ENCODE measurements around the gene RECK.
"Not testable (repeated sequence)": the region's sequence is repeated elsewhere in the genome, so short reads cannot be mapped to it uniquely, and the experiment has no call there.

RECK gene

GRCh38 chr9:36078051-36078450 lies 41.3 kb downstream of the RECK start:
- H3K36me3 ChIP-seq (ENCODE audit: control insufficient read depth, insufficient read depth, low read length, severe bottlenecking) = peaks cover 50% of the 10 kb centered on the region
- DNase-seq (ENCODE audit: low read depth) = no peak
- no peak overlapping the region for H3K9ac ChIP-seq (ENCODE audit: low read length)
- no peaks in the 10 kb centered on the region for H3K27me3 ChIP-seq (replicated peaks; ENCODE audit: control insufficient read depth, insufficient read depth, low read length)
- H3K4me1 ChIP-seq (ENCODE audit: control insufficient read depth, insufficient read depth, low read length) = peaks cover 44% of the 10 kb centered on the region
- no peak overlapping the region for H3K4me3 ChIP-seq (ENCODE audit: low read length)
- no peaks in the 10 kb centered on the region for H3K9me3 ChIP-seq (ENCODE audit: control insufficient read depth, low read length)

- Histone ChIP-seq H3K4me3 (ENCODE audit: low read length) (no peak overlapping the region), H3K27me3 (replicated peaks; ENCODE audit: control insufficient read depth, insufficient read depth, low read length) (no peaks in the 10 kb centered on the region), H3K9ac (ENCODE audit: low read length) (no peak overlapping the region), H3K36me3 (ENCODE audit: control insufficient read depth, insufficient read depth, low read length, severe bottlenecking) (peaks cover 51% of the 10 kb centered on the region), H3K4me1 (ENCODE audit: control insufficient read depth, insufficient read depth, low read length) (peaks cover 21% of the 10 kb centered on the region), H3K9me3 (ENCODE audit: control insufficient read depth, low read length) (no peaks in the 10 kb centered on the region)
- no peak for DNase-seq (ENCODE audit: low read depth)
Observed at GRCh38 chr9:36080519-36080918, 43.8 kb downstream of the RECK start.

- H3K9ac ChIP-seq (ENCODE audit: low read length) = no peak overlapping the region
- DNase-seq (ENCODE audit: low read depth) = no peak
- no peaks in the 10 kb centered on the region for H3K27me3 ChIP-seq (replicated peaks; ENCODE audit: control insufficient read depth, insufficient read depth, low read length)
- H3K4me1 ChIP-seq (ENCODE audit: control insufficient read depth, insufficient read depth, low read length) = peaks cover 17% of the 10 kb centered on the region
- H3K9me3 ChIP-seq (ENCODE audit: control insufficient read depth, low read length) = no peaks in the 10 kb centered on the region
- H3K4me3 ChIP-seq (ENCODE audit: low read length) = no peak overlapping the region
- peaks cover 64% of the 10 kb centered on the region for H3K36me3 ChIP-seq (ENCODE audit: control insufficient read depth, insufficient read depth, low read length, severe bottlenecking)
Observed at GRCh38 chr9:36082931-36083330, 46.2 kb downstream of the RECK start.

GRCh38 chr9:36086442-36086841 lies 49.7 kb downstream of the RECK start:
- DNase-seq (ENCODE audit: low read depth) = no peak
- peaks cover 16% of the 10 kb centered on the region for H3K4me1 ChIP-seq (ENCODE audit: control insufficient read depth, insufficient read depth, low read length)
- no peak overlapping the region for H3K9ac ChIP-seq (ENCODE audit: low read length)
- no peaks in the 10 kb centered on the region for H3K27me3 ChIP-seq (replicated peaks; ENCODE audit: control insufficient read depth, insufficient read depth, low read length)
- no peak overlapping the region for H3K4me3 ChIP-seq (ENCODE audit: low read length)
- H3K9me3 ChIP-seq (ENCODE audit: control insufficient read depth, low read length) = no peaks in the 10 kb centered on the region
- H3K36me3 ChIP-seq (ENCODE audit: control insufficient read depth, insufficient read depth, low read length, severe bottlenecking) = peaks cover 51% of the 10 kb centered on the region

- H3K9me3 ChIP-seq (ENCODE audit: control insufficient read depth, low read length); DNase-seq (ENCODE audit: low read depth); H3K9ac ChIP-seq (ENCODE audit: low read length); H3K27me3 ChIP-seq (replicated peaks; ENCODE audit: control insufficient read depth, insufficient read depth, low read length); H3K4me3 ChIP-seq (ENCODE audit: low read length): not testable (repeated sequence)
- Histone ChIP-seq H3K4me1 (ENCODE audit: control insufficient read depth, insufficient read depth, low read length) (peaks cover 23% of the 10 kb centered on the region), H3K36me3 (ENCODE audit: control insufficient read depth, insufficient read depth, low read length, severe bottlenecking) (peaks cover 48% of the 10 kb centered on the region)
Observed at GRCh38 chr9:36087054-36087453, 50.3 kb downstream of the RECK start.

- peaks cover 39% of the 10 kb centered on the region for H3K36me3 ChIP-seq (ENCODE audit: control insufficient read depth, insufficient read depth, low read length, severe bottlenecking)
- H3K4me3 ChIP-seq (ENCODE audit: low read length) = no peak overlapping the region
- H3K9me3 ChIP-seq (ENCODE audit: control insufficient read depth, low read length) = no peaks in the 10 kb centered on the region
- no peaks in the 10 kb centered on the region for H3K27me3 ChIP-seq (replicated peaks; ENCODE audit: control insufficient read depth, insufficient read depth, low read length)
- no peak overlapping the region for H3K9ac ChIP-seq (ENCODE audit: low read length)
- H3K4me1 ChIP-seq (ENCODE audit: control insufficient read depth, insufficient read depth, low read length) = peaks cover 32% of the 10 kb centered on the region
- DNase-seq (ENCODE audit: low read depth) = no peak
Observed at GRCh38 chr9:36088020-36088419, 51.3 kb downstream of the RECK start.

GRCh38 chr9:36091026-36091953 lies 54.6 kb downstream of the RECK start:
- H3K4me3 ChIP-seq (ENCODE audit: low read length) = no peak overlapping the region
- H3K9me3 ChIP-seq (ENCODE audit: control insufficient read depth, low read length) = no peaks in the 10 kb centered on the region
- H3K27me3 ChIP-seq (replicated peaks; ENCODE audit: control insufficient read depth, insufficient read depth, low read length) = no peaks in the 10 kb centered on the region
- peaks cover 40% of the 10 kb centered on the region for H3K4me1 ChIP-seq (ENCODE audit: control insufficient read depth, insufficient read depth, low read length)
- H3K36me3 ChIP-seq (ENCODE audit: control insufficient read depth, insufficient read depth, low read length, severe bottlenecking) = peaks cover 27% of the 10 kb centered on the region
- peak; percentile 62 for DNase-seq (ENCODE audit: low read depth)
- H3K9ac ChIP-seq (ENCODE audit: low read length) = peak overlapping the region; percentile 36

- no peaks in the 10 kb centered on the region for H3K9me3 ChIP-seq (ENCODE audit: control insufficient read depth, low read length)
- peaks cover 40% of the 10 kb centered on the region for H3K4me1 ChIP-seq (ENCODE audit: control insufficient read depth, insufficient read depth, low read length)
- no peak overlapping the region for H3K4me3 ChIP-seq (ENCODE audit: low read length)
- peaks cover 20% of the 10 kb centered on the region for H3K36me3 ChIP-seq (ENCODE audit: control insufficient read depth, insufficient read depth, low read length, severe bottlenecking)
- H3K27me3 ChIP-seq (replicated peaks; ENCODE audit: control insufficient read depth, insufficient read depth, low read length) = no peaks in the 10 kb centered on the region
- no peak for DNase-seq (ENCODE audit: low read depth)
- peak overlapping the region; percentile 36 for H3K9ac ChIP-seq (ENCODE audit: low read length)
Observed at GRCh38 chr9:36092014-36092413, 55.3 kb downstream of the RECK start.

GRCh38 chr9:36092509-36093215 lies 55.9 kb downstream of the RECK start:
- DNase-seq (ENCODE audit: low read depth) = no peak
- Histone ChIP-seq H3K9me3 (ENCODE audit: control insufficient read depth, low read length) (no peaks in the 10 kb centered on the region), H3K4me1 (ENCODE audit: control insufficient read depth, insufficient read depth, low read length) (peaks cover 43% of the 10 kb centered on the region), H3K9ac (ENCODE audit: low read length) (peak overlapping the region; percentile 11), H3K27me3 (replicated peaks; ENCODE audit: control insufficient read depth, insufficient read depth, low read length) (no peaks in the 10 kb centered on the region), H3K36me3 (ENCODE audit: control insufficient read depth, insufficient read depth, low read length, severe bottlenecking) (peaks cover 14% of the 10 kb centered on the region), H3K4me3 (ENCODE audit: low read length) (no peak overlapping the region)

- Histone ChIP-seq H3K9ac (ENCODE audit: low read length) (peak overlapping the region; percentile 11), H3K9me3 (ENCODE audit: control insufficient read depth, low read length) (no peaks in the 10 kb centered on the region), H3K4me3 (ENCODE audit: low read length) (no peak overlapping the region), H3K4me1 (ENCODE audit: control insufficient read depth, insufficient read depth, low read length) (peaks cover 46% of the 10 kb centered on the region), H3K27me3 (replicated peaks; ENCODE audit: control insufficient read depth, insufficient read depth, low read length) (no peaks in the 10 kb centered on the region), H3K36me3 (ENCODE audit: control insufficient read depth, insufficient read depth, low read length, severe bottlenecking) (peaks cover 10% of the 10 kb centered on the region)
- DNase-seq (ENCODE audit: low read depth) = no peak
Observed at GRCh38 chr9:36093384-36093783, 56.7 kb downstream of the RECK start.

GRCh38 chr9:36099718-36100117 lies 63.0 kb downstream of the RECK start:
- Histone ChIP-seq H3K4me1 (ENCODE audit: control insufficient read depth, insufficient read depth, low read length) (peaks cover 39% of the 10 kb centered on the region), H3K9me3 (ENCODE audit: control insufficient read depth, low read length) (no peaks in the 10 kb centered on the region), H3K4me3 (ENCODE audit: low read length) (no peak overlapping the region), H3K9ac (ENCODE audit: low read length) (no peak overlapping the region), H3K36me3 (ENCODE audit: control insufficient read depth, insufficient read depth, low read length, severe bottlenecking) (no peaks in the 10 kb centered on the region), H3K27me3 (replicated peaks; ENCODE audit: control insufficient read depth, insufficient read depth, low read length) (no peaks in the 10 kb centered on the region)
- no peak for DNase-seq (ENCODE audit: low read depth)
